AG04449 (cell line): ENCODE results near the gene GRM1.

ENCODE experiments used
- CTCF ChIA-PET: fragments of 350-600 bp; formaldehyde crosslinking; extraction: SDS; loops from one replicate; lab custom pipeline; 2021; ENCODE audit warnings: antibody characterized with exemption; lab: Yijun Ruan, JAX
- POLR2A ChIA-PET: fragments of 400-600, 350-600 bp; formaldehyde crosslinking; extraction: SDS; loops from one replicate; lab custom pipeline; 2020; ENCODE audit warnings: antibody characterized with exemption, inconsistent platforms; lab: Yijun Ruan, JAX
- DNase-seq: peaks from one replicate; pipeline ENCODE4 v3.0.0-alpha.2; 2010; ENCODE audit warnings: low read depth, low spot score
- H3K4me3 ChIP-seq: 2 replicates; pipeline ENCODE4 v1.5.1; 2011; ENCODE audit warnings: low read depth, mild to moderate bottlenecking, control low read depth, low read length
- TF ChIP-seq, protein P1 (sequence below): IDR thresholded peaks from one replicate; pipeline ENCODE4 v1.5.1; 2011; ENCODE audit warnings: mild to moderate bottlenecking, moderate library complexity, low read length, control low read depth, inconsistent platforms; ENCODE audit not compliant: insufficient read depth; ENCODE audit errors: missing control alignments

The GRM1 gene

GRCh38 chr6:146369866-146370265 is 341.0 kb downstream of the GRM1 start:
- TF ChIP-seq, protein P1, sequence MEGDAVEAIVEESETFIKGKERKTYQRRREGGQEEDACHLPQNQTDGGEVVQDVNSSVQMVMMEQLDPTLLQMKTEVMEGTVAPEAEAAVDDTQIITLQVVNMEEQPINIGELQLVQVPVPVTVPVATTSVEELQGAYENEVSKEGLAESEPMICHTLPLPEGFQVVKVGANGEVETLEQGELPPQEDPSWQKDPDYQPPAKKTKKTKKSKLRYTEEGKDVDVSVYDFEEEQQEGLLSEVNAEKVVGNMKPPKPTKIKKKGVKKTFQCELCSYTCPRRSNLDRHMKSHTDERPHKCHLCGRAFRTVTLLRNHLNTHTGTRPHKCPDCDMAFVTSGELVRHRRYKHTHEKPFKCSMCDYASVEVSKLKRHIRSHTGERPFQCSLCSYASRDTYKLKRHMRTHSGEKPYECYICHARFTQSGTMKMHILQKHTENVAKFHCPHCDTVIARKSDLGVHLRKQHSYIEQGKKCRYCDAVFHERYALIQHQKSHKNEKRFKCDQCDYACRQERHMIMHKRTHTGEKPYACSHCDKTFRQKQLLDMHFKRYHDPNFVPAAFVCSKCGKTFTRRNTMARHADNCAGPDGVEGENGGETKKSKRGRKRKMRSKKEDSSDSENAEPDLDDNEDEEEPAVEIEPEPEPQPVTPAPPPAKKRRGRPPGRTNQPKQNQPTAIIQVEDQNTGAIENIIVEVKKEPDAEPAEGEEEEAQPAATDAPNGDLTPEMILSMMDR = no peak
- ChIA-PET POLR2A (no interaction called here), CTCF (no interaction called here)
- no peak for DNase-seq
- no peak overlapping the region for H3K4me3 ChIP-seq

DNA sequence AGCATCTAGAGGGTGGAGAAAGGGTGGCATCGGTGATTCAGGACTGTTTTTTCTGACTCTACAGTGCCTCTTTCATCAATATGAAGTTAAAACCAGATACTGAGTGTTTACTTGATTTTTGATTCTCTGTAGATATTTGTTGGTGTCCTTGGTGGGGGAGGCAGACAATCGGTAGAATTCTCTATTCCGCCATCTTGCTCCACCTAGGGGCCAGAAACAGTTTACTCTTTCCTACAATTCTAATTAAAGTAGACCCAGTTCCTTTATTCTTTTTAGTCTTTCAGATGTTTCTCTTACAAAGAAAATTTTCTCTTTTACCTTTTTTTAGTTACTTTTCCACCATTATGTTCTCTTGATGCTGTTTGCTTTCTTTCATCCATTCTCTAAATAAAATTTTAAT is 352.6 kb downstream of the GRM1 start:
- CTCF ChIA-PET = no interaction called here
- TF ChIP-seq, protein P1 = no peak
- DNase-seq = no peak
- POLR2A ChIA-PET = no interaction called here
- H3K4me3 ChIP-seq = no peak overlapping the region

DNA sequence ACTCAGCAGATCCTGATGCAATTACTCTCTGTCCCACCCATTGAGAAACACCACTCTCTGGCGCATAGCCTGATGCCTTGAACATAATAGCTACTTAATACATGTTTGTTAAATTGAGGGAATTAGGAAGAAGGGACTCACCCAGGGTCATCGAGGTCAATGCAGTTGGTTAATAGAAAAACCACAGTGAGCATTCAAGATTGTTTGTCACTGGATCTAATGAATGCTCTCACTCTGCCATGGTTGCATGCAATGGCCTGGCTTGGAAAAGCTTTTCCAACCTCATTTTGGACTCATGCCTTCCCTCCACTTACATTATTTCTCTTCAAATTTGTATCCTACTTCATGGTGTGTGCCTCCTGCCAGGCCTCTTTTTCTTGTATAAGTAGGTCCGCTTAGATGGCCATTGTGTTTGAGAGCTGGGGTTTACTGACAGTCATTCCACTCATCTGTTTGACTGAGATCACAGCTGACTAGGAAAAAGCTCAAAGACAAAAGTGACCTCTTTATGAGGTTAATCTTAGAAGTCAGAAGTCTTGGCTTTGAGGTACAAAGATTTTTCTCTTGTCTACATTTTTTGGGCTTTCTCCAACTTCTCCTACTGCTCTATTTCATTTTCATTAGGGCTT is 360.0 kb downstream of the GRM1 start:
- TF ChIP-seq, protein P1 = no peak
- H3K4me3 ChIP-seq = no peak overlapping the region
- no peak for DNase-seq
- ChIA-PET POLR2A (no interaction called here), CTCF (no interaction called here)

DNA sequence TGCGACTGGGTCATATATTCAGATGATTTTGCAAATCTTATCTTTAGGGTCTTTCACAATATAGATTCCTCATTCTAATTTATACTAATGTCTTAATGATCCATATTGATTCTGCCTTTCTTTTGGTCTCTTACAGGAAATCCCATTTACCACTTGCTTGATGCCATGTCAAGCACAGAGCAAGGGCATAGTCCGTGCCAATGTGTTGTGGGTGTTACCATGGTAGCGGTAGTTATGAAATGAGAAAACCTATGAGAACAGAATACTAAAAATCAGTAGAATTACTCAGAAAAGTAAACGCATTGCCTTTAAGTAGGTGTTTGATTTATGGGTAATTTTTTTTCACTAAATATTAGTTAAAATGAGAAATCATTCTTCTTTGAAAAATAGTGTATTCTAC is 360.9 kb downstream of the GRM1 start:
- TF ChIP-seq, protein P1 = no peak
- CTCF ChIA-PET = no interaction called here
- POLR2A ChIA-PET = no interaction called here
- no peak overlapping the region for H3K4me3 ChIP-seq
- no peak for DNase-seq

GRCh38 chr6:146397638-146398037 is 368.8 kb downstream of the GRM1 start:
- H3K4me3 ChIP-seq = no peak overlapping the region
- TF ChIP-seq, protein P1 = no peak
- ChIA-PET POLR2A (no interaction called here), CTCF (no interaction called here)
- no peak for DNase-seq

DNA sequence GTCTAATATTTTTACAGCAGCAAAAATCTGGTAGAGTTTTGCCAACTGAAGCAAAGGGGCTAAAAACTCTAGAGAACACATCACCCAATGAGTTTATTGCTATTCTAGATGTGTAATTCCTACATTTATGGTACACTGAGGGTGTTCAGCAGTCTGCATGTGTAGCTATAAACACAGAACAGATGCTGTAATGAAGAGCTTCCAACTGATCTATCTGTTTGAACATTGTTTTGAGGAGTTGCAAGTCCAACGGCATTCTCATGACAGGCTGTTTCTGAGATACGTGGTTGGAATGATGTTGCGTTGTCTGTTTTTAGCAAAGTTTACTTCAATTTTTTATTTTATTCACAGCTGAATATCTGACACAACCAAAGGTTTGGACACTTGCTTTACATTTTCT is 373.6 kb downstream of the GRM1 start:
- ChIA-PET CTCF (no interaction called here), POLR2A (no interaction called here)
- TF ChIP-seq, protein P1 = no peak
- DNase-seq = no peak
- H3K4me3 ChIP-seq = no peak overlapping the region
